DND-41 (cell line): Measurements from ENCODE around the gene KIF17.

Experiments
- ATAC-seq: fragments of 200-7000 bp; cut with Tn5 transposase; 3 replicates; pipeline ENCODE4 v1.9.1; 2021; ENCODE audit warnings: low read depth; ENCODE audit not compliant: insufficient read depth
- DNase-seq: peaks from one replicate; pipeline ENCODE4 v3.0.0-alpha.2; 2020
- H2AFZ ChIP-seq: 2 replicates; pipeline ENCODE4 v1.6.0; 2012; ENCODE audit warnings: low read depth, low read length
- H3K27ac ChIP-seq: 2 replicates; pipeline ENCODE4 v1.5.1; 2012; ENCODE audit warnings: low read length, inconsistent platforms
- H3K27me3 ChIP-seq: fragments of 200-600 bp; sonication (generic); 2 replicates; pipeline ENCODE4 v1.6.0; 2012; ENCODE audit warnings: low read length, mild to moderate bottlenecking, inconsistent platforms; ENCODE audit not compliant: insufficient read depth, poor library complexity
- H3K36me3 ChIP-seq: 2 replicates; pipeline ENCODE4 v1.5.1; 2012; ENCODE audit warnings: low read length, inconsistent platforms; ENCODE audit not compliant: insufficient read depth
- H3K4me1 ChIP-seq: 2 replicates; pipeline ENCODE4 v1.5.1; 2012; ENCODE audit warnings: mild to moderate bottlenecking, low read length; ENCODE audit not compliant: insufficient read depth
- H3K4me2 ChIP-seq: 2 replicates; pipeline ENCODE4 v1.6.0; 2012; ENCODE audit warnings: mild to moderate bottlenecking, moderate library complexity, low read length, inconsistent platforms; ENCODE audit not compliant: insufficient read depth
- H3K4me3 ChIP-seq, 2 experiments: fragments of 200-600 bp in 1 of 2; shearing (Covaris generic) in 1 of 2; 2 replicates each; pipeline ENCODE4 v1.5.1; 2012 to 2016; ENCODE audit warnings: inconsistent platforms in 2 of 2, low read length in 2 of 2, mild to moderate bottlenecking in 2 of 2, low read depth in 1 of 2, moderate library complexity in 1 of 2
- H3K79me2 ChIP-seq: 2 replicates; pipeline ENCODE4 v1.6.0; 2012; ENCODE audit warnings: low read length, inconsistent platforms; ENCODE audit not compliant: insufficient read depth
- H3K9ac ChIP-seq: 2 replicates; pipeline ENCODE4 v1.6.0; 2012; ENCODE audit warnings: low read depth, mild to moderate bottlenecking, inconsistent platforms, low read length, moderate library complexity
- H3K9me3 ChIP-seq: 2 replicates; pipeline ENCODE4 v1.5.1; 2012; ENCODE audit warnings: low read length, moderate library complexity, mild to moderate bottlenecking, inconsistent platforms; ENCODE audit not compliant: insufficient read depth, severe bottlenecking
- H4K20me1 ChIP-seq: 2 replicates; pipeline ENCODE4 v1.6.0; 2012; ENCODE audit warnings: low read length; ENCODE audit not compliant: insufficient read depth
- EZH2 ChIP-seq: IDR thresholded peaks from 3 replicates; pipeline ENCODE4 v1.6.1; 2012; ENCODE audit warnings: borderline replicate concordance, low read depth, mild to moderate bottlenecking, moderate library complexity, low read length, inconsistent platforms; ENCODE audit not compliant: severe bottlenecking
- TF ChIP-seq, protein P1 (sequence below): IDR thresholded peaks from 2 replicates; pipeline ENCODE4 v1.5.1; 2012; ENCODE audit warnings: borderline replicate concordance, low read length, moderate library complexity, mild to moderate bottlenecking; ENCODE audit not compliant: poor library complexity, severe bottlenecking; ENCODE audit errors: extremely low read depth

KIF17 gene

DNA sequence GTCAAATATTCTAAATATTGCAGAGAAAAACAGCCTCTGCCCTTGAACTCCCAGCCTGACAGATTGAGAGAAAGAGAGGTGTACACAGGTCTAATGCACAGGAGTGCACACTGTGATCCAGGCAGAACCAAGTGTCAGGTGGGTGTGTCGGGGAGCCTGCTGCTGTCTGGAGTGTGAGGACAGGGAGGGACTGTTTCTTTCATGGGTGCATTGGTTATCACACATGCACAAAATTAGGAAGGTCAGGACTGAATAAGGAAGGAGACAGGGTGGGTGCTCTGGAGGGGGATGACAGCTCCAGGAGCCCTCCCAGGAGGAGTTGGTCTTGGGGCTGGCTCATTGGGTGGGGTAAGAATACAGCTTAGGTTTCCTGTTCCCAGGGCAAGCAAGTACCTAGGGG lies 97.8 kb downstream of the KIF17 start:
- H3K27me3 ChIP-seq = no peaks in the 10 kb centered on the region
- no peak overlapping the region for H3K27ac ChIP-seq
- no peaks in the 10 kb centered on the region for H3K79me2 ChIP-seq
- DNase-seq (no peak), ATAC-seq (no peak)
- no peak overlapping the region for H3K9ac ChIP-seq
- H3K4me2 ChIP-seq = no peak overlapping the region
- H3K4me1 ChIP-seq = no peaks in the 10 kb centered on the region
- TF ChIP-seq, protein P1, sequence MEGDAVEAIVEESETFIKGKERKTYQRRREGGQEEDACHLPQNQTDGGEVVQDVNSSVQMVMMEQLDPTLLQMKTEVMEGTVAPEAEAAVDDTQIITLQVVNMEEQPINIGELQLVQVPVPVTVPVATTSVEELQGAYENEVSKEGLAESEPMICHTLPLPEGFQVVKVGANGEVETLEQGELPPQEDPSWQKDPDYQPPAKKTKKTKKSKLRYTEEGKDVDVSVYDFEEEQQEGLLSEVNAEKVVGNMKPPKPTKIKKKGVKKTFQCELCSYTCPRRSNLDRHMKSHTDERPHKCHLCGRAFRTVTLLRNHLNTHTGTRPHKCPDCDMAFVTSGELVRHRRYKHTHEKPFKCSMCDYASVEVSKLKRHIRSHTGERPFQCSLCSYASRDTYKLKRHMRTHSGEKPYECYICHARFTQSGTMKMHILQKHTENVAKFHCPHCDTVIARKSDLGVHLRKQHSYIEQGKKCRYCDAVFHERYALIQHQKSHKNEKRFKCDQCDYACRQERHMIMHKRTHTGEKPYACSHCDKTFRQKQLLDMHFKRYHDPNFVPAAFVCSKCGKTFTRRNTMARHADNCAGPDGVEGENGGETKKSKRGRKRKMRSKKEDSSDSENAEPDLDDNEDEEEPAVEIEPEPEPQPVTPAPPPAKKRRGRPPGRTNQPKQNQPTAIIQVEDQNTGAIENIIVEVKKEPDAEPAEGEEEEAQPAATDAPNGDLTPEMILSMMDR = no peak
- no peak for TF ChIP-seq EZH2
- H3K9me3 ChIP-seq = no peaks in the 10 kb centered on the region
- no peaks in the 10 kb centered on the region for H4K20me1 ChIP-seq
- no peak overlapping the region for H3K4me3 ChIP-seq
- no peak overlapping the region for H2AFZ ChIP-seq
- no peaks in the 10 kb centered on the region for H3K36me3 ChIP-seq

DNA sequence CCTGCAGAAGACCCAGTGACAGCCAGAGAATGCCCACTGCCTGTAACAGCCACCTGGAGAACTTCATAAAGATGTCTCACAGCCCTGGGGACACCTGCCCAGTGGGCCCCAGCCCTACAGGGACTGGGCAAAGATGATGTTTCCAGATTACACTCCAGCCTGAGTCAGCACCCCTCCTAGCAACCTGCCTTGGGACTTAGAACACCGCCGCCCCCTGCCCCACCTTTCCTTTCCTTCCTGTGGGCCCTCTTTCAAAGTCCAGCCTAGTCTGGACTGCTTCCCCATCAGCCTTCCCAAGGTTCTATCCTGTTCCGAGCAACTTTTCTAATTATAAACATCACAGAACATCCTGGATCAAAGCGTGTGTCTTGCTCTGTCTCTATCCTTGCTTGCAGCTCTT lies 99.3 kb downstream of the KIF17 start:
- TF ChIP-seq EZH2 = no peak
- TF ChIP-seq, protein P1 = no peak
- Histone ChIP-seq H3K4me2 (no peak overlapping the region), H3K79me2 (no peaks in the 10 kb centered on the region), H4K20me1 (no peaks in the 10 kb centered on the region), H2AFZ (no peak overlapping the region), H3K27me3 (no peaks in the 10 kb centered on the region), H3K9me3 (no peaks in the 10 kb centered on the region), H3K9ac (no peak overlapping the region), H3K36me3 (no peaks in the 10 kb centered on the region), H3K4me3 (no peak overlapping the region), H3K27ac (no peak overlapping the region), H3K4me1 (no peaks in the 10 kb centered on the region)
- no peak for ATAC-seq
- DNase-seq = no peak

DNA sequence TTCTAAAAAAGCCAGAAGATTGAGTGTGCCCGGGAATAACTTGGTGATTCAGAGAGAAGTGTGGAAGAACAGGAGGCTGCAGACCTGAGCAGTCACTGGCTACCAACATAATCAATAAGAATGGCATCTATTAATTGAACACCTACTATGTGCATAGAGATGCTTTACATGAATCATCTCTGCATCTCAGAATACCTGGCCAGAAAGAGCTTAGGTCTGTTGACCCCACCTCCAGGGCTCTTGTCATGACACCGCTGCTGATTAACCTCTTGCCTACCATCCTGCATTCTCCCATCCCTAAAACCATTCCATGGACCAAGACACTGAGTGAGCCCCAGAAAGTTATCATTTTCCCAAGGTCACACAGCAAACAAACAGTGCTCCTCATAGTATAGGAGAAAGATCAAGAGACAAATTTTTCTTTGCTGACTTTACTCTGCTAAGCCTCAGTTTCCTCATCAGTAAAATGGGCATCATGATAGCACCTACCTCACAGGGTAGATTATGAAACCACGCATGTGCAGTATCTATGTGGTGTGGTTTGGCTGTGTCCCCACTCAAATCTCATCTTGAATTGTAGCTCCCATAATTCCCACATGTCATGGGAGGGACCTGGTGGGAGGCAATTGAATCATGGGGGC lies 100.8 kb downstream of the KIF17 start:
- Histone ChIP-seq H4K20me1 (no peaks in the 10 kb centered on the region), H3K27ac (no peak overlapping the region), H2AFZ (no peak overlapping the region), H3K4me1 (no peaks in the 10 kb centered on the region), H3K79me2 (no peaks in the 10 kb centered on the region), H3K36me3 (no peaks in the 10 kb centered on the region), H3K4me3 (no peak overlapping the region), H3K27me3 (no peaks in the 10 kb centered on the region), H3K9ac (no peak overlapping the region), H3K9me3 (no peaks in the 10 kb centered on the region), H3K4me2 (no peak overlapping the region)
- ATAC-seq (no peak), DNase-seq (no peak)
- TF ChIP-seq EZH2 = no peak
- TF ChIP-seq, protein P1 = no peak
